Measurements from ENCODE around the gene SLC25A6. TPM values are rescaled to one million over a fixed set of nuclear protein-coding genes. Genes with fewer than 3 reads are reported as not detected.

Gene SLC25A6
- total and polyA plus RNA-seq, 10 of the 15 experiments (the other 5 are each of a cell fraction or from before 2014, with no cell fraction given), result 61.9 to 642 (median 322) TPM

DNA sequence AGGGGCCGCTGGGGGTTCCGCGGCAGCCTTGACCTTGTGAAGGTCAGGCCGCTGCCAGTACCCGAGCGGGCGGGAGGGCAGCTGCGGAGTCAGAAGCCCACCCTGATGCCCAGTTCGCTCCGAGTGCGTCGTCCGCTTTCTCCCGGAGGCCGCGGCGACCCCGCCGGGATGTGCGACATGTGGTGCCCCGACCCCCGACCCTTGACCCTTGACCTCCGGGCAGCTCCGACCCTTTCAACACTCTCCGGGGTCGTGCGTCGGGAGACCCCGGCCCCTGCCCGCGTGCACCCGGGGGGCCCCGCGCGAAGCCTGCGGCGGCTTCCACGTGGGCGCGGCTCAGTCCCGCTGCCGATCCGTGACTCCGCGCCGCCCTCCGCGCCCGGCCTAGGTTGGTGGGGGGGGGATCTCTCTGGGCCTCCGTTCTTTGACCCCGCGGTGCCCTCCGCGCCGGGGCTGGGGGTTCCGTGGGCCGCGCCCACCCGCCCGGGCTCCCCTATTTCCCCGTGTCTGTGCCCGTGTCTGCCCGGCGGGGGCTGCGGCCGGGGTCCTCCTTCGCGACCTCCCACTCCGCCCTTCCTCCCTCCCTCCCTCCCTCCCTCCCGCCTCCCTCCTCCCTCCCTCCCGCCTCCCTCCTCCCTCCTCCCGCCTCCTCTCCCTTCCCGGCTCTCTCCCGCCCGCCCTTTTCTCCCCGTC lies 609 bp upstream of the SLC25A6 start (continued):
- TF ChIP-seq MEF2B (IDR thresholded peaks at IDR 0.05; ENCODE audit: partially characterized antibody, poor library complexity, severe bottlenecking) (peak; percentile 50), ZNF384 (IDR thresholded peaks at IDR 0.05; ENCODE audit: borderline replicate concordance, low read depth, low read length) (no peak), SREBF1 (IDR thresholded peaks at IDR 0.05; ENCODE audit: low read length) (0 out of 2 replicates have a peak, but pooled peaks have one; percentile 65), NR2C2 (IDR thresholded peaks at IDR 0.05; ENCODE audit: borderline replicate concordance, control insufficient read depth, insufficient read length, low read depth) (peak; percentile 94), WRNIP1 (IDR thresholded peaks at IDR 0.05; ENCODE audit: borderline replicate concordance, low read depth, low read length) (no peak), STAT3 (IDR thresholded peaks at IDR 0.05; ENCODE audit: low read depth, low read length) (no peak), SIX5 (IDR thresholded peaks at IDR 0.05; ENCODE audit: low read depth, low read length, severe bottlenecking) (no peak), CHD2 (IDR thresholded peaks at IDR 0.05; ENCODE audit: borderline replicate concordance, low read depth, low read length) (no peak)
- TF ChIP-seq, protein P1, sequence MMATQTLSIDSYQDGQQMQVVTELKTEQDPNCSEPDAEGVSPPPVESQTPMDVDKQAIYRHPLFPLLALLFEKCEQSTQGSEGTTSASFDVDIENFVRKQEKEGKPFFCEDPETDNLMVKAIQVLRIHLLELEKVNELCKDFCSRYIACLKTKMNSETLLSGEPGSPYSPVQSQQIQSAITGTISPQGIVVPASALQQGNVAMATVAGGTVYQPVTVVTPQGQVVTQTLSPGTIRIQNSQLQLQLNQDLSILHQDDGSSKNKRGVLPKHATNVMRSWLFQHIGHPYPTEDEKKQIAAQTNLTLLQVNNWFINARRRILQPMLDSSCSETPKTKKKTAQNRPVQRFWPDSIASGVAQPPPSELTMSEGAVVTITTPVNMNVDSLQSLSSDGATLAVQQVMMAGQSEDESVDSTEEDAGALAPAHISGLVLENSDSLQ (IDR thresholded peaks at IDR 0.05), result peak; percentile 34; the same call in 1 of the 2 replicates
- TF ChIP-seq, protein P2, sequence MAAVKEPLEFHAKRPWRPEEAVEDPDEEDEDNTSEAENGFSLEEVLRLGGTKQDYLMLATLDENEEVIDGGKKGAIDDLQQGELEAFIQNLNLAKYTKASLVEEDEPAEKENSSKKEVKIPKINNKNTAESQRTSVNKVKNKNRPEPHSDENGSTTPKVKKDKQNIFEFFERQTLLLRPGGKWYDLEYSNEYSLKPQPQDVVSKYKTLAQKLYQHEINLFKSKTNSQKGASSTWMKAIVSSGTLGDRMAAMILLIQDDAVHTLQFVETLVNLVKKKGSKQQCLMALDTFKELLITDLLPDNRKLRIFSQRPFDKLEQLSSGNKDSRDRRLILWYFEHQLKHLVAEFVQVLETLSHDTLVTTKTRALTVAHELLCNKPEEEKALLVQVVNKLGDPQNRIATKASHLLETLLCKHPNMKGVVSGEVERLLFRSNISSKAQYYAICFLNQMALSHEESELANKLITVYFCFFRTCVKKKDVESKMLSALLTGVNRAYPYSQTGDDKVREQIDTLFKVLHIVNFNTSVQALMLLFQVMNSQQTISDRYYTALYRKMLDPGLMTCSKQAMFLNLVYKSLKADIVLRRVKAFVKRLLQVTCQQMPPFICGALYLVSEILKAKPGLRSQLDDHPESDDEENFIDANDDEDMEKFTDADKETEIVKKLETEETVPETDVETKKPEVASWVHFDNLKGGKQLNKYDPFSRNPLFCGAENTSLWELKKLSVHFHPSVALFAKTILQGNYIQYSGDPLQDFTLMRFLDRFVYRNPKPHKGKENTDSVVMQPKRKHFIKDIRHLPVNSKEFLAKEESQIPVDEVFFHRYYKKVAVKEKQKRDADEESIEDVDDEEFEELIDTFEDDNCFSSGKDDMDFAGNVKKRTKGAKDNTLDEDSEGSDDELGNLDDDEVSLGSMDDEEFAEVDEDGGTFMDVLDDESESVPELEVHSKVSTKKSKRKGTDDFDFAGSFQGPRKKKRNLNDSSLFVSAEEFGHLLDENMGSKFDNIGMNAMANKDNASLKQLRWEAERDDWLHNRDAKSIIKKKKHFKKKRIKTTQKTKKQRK (IDR thresholded peaks at IDR 0.05; ENCODE audit: low read depth, low read length), result no peak
- TF ChIP-seq, protein P3, sequence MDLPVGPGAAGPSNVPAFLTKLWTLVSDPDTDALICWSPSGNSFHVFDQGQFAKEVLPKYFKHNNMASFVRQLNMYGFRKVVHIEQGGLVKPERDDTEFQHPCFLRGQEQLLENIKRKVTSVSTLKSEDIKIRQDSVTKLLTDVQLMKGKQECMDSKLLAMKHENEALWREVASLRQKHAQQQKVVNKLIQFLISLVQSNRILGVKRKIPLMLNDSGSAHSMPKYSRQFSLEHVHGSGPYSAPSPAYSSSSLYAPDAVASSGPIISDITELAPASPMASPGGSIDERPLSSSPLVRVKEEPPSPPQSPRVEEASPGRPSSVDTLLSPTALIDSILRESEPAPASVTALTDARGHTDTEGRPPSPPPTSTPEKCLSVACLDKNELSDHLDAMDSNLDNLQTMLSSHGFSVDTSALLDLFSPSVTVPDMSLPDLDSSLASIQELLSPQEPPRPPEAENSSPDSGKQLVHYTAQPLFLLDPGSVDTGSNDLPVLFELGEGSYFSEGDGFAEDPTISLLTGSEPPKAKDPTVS (IDR thresholded peaks at IDR 0.05; ENCODE audit: low read depth, low read length), result no peak
- TF ChIP-seq, protein P4, sequence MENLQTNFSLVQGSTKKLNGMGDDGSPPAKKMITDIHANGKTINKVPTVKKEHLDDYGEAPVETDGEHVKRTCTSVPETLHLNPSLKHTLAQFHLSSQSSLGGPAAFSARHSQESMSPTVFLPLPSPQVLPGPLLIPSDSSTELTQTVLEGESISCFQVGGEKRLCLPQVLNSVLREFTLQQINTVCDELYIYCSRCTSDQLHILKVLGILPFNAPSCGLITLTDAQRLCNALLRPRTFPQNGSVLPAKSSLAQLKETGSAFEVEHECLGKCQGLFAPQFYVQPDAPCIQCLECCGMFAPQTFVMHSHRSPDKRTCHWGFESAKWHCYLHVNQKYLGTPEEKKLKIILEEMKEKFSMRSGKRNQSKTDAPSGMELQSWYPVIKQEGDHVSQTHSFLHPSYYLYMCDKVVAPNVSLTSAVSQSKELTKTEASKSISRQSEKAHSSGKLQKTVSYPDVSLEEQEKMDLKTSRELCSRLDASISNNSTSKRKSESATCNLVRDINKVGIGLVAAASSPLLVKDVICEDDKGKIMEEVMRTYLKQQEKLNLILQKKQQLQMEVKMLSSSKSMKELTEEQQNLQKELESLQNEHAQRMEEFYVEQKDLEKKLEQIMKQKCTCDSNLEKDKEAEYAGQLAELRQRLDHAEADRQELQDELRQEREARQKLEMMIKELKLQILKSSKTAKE (IDR thresholded peaks at IDR 0.05; ENCODE audit: low read depth, poor library complexity, severe bottlenecking), result no peak
- TF ChIP-seq, protein P5, sequence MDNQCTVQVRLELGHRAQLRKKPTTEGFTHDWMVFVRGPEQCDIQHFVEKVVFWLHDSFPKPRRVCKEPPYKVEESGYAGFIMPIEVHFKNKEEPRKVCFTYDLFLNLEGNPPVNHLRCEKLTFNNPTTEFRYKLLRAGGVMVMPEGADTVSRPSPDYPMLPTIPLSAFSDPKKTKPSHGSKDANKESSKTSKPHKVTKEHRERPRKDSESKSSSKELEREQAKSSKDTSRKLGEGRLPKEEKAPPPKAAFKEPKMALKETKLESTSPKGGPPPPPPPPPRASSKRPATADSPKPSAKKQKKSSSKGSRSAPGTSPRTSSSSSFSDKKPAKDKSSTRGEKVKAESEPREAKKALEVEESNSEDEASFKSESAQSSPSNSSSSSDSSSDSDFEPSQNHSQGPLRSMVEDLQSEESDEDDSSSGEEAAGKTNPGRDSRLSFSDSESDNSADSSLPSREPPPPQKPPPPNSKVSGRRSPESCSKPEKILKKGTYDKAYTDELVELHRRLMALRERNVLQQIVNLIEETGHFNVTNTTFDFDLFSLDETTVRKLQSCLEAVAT (IDR thresholded peaks at IDR 0.05), result no peak
- TF ChIP-seq, protein P6, sequence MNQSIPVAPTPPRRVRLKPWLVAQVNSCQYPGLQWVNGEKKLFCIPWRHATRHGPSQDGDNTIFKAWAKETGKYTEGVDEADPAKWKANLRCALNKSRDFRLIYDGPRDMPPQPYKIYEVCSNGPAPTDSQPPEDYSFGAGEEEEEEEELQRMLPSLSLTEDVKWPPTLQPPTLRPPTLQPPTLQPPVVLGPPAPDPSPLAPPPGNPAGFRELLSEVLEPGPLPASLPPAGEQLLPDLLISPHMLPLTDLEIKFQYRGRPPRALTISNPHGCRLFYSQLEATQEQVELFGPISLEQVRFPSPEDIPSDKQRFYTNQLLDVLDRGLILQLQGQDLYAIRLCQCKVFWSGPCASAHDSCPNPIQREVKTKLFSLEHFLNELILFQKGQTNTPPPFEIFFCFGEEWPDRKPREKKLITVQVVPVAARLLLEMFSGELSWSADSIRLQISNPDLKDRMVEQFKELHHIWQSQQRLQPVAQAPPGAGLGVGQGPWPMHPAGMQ (IDR thresholded peaks at IDR 0.05; ENCODE audit: borderline replicate concordance), result no peak
